Stimulated activated CD4-positive, alpha-beta T cell treated with anti-CD3 and anti-CD28 coated beads, Interleukin-4, amount 100 ng/mL, for 48 hours (primary cell): ENCODE data around the gene TMEM222.

Experiments used
- DNase-seq, 2 donors: peaks; one replicate each; pipeline ENCODE4 v3.0.0-alpha.2; 2020; ENCODE audit warnings: low read depth in 2 of 2

Gene TMEM222

DNA sequence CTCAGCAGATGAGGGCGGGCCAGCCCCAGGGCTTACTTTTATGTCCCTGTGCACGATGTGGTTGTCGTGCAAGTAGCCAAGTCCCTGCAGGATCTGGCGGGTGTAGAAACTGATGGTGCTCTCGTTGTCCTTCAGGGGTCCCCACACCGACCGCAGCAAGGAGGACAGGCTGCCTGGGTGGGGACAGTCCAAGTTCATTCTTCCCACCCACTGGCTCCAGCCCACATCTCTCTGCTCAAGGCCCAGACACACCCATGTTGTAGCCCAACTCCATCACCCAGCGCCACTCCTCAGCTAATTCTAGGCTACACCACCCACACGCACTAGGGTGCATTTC is 37.8 kb downstream of the TMEM222 start:
- DNase-seq: no peak

DNA sequence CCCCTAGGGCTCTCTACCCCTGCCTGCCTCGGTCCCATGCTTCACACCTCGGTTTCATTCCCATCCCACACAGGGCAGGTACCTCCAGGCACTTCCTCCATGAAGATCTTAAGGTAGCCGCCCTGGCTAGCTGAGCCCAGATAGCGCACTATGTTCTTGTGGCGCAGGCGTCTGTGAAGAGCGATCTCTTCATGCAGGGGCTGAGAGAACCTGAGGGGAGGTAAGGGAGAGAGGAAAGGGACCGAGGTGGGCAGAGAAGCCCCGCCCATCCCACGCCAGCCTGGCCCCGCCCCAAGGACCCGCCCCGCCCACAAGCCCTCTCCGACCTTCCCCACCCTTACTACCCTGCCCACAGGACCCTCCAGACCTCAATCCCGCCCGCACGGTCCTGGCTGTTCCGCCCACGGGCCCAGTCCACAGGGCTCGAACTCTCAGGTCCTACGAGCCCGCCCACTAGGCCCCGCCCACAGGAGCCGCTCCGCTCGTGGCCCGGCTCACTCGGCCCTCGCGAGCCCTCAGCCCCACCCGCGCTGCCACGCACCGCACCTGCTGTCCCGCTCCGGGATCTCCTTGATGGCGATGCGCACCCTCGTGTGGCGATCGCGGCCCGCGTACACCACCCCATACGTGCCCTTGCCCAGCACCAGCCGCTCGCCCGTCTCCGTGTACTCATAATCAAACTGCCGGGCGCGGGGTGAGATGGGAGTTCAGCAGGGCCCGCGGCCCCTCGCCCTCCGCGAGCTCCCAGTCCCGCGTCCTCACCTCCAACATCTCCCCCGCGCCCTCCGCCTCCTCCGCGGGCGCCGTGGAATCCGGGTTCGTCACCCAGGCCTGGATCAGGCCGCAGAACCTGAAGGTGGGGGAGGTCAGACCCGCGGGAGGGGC is 38.4 kb downstream of the TMEM222 start:
- no peak for DNase-seq

DNA sequence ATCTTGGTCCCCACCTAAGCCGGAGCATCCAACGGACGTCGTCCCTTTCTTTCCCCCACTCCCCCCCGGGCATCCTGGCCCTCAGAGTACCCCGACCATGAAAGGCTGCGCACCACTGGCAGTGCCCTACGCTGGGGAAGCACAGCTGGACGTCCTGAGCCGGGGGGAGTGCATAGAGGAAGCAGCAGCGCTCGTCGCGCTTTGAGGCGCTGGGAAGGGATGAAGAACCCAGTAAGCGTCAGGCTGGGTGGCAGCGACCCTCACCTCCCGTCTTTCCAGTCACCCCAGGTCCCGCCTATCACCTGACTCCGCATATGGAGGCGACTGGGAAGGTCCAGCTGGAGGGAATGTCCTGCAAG is 39.1 kb downstream of the TMEM222 start:
- no peak for DNase-seq

DNA sequence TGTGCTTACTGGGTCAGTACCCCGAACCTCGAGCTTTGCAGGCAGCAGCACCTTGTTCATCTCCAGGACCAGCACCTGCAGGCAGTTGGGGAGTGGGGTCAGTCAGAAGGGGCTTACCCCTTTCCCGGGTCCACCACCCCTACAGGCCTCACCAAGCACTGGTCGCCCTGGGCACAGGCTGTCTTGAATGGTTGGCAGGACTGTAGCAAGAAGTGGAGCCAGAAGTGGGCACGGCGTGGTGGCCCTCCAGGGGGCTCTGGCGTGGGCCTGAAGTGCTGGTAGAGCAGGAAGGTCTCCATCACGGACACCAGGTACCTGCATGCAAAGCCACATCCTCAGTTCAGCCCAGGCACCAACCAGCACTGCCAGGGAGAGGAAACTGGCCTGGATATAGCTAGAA is 39.6 kb downstream of the TMEM222 start:
- no peak for DNase-seq

DNA sequence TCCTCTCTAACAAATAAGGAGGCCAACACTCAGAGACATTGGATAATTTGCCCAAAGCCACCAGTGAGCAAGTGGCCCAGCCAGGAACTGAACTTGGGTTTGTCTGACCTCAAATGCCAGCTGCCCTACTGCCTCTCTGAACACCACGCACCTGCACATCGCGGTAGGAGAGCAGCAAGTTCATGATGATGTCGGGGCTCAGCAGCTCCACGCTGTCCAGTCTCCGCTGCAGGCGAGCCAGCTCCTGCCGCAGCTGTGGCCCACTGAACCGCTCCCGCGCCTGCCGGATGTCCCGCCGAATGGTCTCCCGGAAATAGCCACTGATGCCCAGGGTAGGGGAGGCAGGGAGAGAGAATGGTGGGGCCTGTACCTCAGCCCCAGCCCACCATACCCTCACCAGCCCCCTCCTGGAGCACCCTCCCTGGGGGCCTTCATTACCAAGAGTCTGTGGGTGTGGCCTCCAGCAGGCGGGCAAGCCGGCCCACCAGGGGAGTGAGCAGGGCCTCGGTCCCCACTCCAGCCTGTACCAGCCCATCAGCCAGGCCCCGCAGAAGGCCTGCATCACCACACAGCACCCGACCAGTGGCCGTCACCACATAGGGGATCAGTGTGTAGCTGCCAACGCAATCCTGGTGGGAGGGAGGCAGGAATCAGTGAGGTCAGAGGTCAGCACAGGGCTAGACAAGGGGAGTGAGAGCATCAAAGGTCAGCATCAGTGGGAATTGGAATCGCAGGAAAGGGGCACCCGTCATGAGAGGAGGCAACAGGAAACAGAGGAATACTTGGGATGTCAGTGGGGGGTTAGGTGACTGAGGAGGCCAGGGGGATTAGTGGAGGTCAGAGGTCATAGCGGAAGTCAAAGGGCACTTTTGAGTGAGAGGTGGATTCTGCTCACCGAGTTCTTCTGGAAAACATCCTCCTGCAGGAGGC is 42.1 kb downstream of the TMEM222 start:
- no peak for DNase-seq

DNA sequence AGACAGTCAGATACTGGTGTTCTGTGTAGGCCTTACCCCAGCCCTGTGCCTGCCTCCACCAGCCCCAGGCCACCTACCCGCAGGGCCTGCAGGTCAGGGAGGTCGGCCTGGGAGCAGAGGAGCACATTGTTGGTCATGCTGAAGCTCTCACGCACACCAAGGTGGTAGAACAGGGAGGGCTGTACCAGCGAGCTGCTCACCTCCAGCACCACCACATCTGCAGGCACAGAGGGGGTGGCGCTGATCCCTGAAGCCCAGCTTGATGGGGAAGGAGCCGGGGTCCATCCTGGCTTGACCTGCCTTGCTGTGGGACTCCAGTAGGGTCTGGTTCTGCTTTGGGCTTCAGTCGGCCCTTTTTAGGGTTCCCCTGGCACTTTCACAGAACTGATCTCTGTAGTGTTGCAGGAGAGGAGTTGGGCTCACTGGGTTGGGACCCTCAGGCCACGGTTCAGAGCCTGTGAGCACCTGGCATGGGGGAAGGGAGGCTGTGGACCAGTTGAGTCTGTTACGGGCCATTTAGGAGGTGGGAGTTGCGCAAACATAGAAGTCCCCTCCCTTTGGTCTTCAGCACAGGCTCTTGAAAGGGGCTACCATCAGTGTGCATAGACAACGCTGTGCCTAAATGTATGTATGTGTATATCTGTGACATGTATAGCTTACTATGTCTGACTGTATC is 42.9 kb downstream of the TMEM222 start:
- DNase-seq: no peak

DNA sequence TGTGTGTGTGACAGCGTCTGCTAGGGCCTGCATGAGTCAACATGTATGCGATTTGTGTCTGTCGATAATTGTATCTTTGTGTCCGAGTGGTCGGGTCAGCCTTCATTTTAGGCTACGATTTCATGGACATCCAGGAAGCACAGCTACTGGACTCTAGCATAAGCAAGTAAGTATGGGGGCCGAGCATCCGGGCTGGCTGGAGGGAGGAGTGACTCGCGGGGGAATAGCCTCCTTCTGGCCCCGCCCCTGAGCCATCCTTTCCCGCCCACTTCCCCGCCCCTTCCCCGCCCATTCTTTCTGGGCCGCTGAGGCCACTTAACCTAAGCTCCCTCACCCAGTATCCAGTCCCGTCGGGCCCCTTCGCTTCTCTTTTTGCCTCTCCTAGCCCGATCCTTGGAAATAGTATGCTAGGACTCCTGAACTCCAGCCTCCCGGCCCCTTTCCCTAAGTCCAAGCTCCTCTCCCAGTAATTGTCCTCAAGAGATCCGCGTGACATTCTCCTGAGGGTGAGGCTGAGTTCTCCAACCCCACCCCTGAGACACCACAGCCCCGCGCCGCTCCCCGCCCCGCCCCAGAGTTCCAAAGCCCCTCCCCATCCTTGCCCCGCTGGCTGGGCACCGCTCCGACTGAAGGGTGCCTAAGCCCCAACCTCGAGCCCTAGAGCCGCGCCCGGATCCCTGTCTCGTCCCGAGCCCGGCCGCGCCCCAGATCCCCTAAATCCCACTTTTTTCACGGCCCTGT is 43.6 kb downstream of the TMEM222 start:
- DNase-seq: peak; percentile 72 to 84

DNA sequence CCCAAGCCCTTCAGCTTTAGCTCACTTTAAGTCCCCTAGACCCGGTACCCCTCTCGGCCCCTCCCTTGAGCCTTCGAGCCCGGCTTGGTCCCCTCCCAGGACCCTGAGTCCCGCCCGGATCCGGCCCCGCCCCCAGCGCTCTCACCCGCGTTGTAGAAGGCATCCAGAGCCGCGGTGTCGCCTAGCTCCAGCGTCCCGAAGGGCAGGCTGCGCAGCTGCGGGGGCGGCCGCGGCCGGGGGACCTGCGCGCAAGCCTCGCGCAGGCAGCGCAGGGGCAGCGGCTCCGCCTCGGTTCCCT is 44.1 kb downstream of the TMEM222 start:
- peak; percentile 81 to 83 for DNase-seq

DNA sequence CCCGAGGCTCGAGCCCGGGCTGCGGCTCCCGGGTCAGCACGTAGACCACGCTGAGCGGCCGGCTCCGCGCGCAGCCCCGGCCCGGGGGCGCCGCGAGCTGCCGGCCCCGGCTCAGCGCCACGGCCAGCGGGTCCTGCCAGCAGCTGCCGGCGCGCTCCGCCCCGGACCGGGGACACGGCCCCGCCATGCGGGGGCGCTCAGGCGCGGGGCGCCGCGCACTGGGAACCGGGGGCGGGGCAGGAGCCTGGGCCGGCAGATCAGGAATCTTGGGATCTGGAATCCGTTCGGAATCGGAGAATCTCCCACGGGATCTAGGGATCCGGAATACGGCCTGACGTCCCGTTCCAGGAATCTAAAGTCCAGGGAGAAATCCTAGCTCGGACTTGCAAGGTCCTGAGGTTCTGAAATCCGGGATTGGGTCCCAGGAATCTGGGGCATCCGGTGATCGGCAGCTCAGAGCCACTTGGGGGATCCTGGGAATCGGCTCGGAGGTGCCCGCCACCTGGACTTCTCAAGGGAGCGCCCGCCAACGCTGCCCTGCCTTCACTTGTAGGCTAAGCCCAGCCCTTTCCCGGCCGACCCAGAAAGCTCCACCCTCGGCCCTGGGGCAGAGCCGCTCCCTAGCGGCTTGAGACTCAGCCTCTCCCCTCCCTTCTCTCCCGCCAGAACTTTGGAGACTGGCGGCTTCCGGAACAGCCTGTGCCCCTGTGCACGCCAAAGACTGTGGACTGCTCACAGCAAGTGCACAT is 44.6 kb downstream of the TMEM222 start, which contains the start of gene MAP3K6:
Gene MAP3K6 (minus strand): TSS at position 551 of the 749 bp plus-strand sequence. CDS start 364 bp downstream, at position 187.
- peak in 1 of 2 donors; percentile 62 for DNase-seq

DNA sequence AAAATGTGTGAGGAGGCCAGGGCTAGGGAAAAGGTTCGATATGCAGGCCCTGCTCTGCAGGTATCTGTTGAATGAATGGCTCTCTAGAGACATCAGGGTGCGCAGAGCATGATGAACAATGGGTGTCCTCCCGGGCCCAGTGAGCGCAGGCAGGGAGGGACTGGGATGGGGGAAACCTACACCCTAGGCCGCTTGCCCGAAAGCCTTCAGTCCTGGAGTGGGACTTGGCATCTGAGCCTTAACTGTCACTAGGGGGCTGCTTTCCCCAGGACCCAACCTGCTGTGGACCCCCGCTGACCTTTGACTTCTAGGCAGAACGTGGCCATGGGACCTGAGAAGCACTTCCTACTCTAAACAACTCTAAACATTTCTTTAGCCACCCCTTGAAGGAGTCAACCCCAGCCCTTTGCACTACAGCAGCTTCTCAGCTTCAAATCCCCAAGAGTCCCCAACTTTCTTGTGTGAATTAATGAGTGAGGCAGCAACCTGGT is 45.2 kb downstream of the TMEM222 start:
- DNase-seq: no peak

DNA sequence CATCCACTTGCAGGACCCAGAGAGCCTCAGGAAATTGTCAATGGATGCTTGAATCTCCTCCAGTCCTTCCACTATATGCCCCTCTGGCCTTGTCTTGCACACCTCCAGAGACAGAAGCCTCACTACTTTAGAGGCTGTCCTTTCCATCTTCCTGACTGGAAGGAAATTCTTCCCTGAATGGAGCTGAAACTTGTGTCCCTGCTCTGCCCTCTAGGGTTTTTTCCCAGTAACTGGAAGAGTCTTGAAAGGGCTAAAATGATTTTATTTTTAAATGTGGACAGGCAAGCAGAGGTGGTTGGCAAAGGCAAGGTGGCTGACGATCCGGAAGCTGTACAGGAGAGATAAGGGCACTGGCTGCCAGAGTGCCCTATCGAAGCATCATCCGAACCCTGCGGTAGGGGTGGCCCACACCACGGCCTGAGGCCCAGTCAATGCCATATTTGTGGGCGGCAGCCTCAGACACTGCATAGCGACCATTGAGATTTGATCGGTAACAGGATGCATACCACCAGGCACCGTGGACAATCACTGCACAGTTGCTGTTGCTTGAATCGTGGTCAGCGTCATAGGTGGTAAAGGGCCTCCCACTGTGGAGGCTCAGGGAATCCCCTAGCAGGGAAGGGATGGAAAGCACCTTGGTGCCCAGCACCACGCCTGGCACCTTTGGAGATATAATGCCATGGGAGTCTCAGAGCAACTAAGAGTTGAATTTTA is 47.1 kb downstream of the TMEM222 start:
- DNase-seq: no peak

DNA sequence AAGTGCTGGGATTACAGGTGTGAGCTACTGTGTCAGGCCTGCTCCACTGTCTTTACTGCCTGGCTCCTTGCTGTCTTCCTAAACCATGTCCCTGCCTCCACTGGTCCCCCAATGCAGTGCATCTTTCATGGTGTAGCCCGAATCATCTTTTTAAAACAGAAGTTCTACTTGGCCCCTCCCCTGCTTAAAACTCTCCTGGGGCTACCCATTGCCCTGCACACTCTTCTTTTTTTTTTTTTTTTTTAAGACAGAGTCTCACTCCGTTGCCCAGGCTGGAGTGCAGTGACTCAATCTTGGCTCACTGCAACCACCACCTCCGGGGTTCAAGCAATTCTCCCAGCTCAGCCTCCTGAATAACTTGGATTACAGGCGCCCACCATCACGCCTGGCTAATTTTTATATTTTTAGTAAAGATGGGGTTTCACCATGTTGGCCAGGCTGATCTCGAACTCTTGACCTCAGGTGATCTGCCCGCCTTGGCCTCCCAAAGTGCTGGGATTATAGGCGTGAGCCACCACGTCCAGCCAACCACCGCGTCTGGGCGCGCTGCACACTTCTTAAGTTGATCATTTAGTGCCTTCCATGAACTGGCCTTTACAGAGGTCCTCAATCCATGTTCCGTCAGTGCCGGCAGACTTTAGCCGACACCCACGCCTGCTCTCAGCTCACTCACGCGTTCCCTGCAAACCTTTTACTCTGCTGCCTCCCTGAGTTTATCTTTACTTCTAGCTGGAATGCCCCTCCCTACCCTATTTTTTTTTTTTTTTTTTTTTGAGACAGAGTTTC is 50.3 kb downstream of the TMEM222 start:
- DNase-seq: no peak

DNA sequence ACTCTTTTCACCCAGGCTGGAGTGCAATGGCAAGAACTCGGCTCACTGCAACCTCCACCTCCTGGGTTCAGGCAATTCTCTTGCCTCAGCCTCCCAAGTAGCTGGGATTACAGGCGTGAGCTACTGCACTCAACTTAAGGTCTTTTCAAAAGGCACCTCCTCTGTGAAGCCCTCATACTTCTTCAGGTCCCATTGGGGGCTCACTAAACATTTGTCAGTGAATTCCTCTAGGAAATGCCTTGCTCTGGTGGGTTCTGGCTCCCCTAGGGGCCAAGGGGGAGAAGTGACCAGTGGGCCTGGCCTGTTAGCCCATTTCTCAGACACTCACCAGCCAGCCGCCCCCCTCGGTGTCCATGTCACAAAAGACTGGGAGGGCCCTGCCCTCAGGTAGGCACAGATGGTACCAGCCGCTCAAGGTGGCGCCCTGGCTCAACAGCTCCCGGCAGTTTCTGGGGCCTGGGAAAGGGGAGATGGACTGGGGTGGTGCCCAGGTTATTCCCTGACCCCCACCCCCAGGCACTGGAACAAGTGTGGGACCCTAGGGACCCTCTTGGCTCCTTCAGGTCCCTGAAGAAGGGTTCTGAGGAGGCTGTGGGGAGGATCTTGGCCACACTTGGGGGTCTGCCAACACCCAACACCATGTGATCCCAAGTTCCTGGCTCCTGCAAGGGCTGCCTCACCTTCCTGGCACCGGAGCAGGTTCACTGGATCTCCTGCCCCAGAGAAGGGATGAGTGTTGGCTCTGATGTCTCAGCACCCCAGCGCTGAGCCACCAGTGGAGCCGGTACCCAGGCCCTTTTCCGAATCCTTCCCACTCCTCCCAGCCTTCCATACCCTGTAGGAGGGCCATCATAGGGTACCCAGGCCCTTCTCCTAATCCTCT is 51.1 kb downstream of the TMEM222 start:
- no peak for DNase-seq

DNA sequence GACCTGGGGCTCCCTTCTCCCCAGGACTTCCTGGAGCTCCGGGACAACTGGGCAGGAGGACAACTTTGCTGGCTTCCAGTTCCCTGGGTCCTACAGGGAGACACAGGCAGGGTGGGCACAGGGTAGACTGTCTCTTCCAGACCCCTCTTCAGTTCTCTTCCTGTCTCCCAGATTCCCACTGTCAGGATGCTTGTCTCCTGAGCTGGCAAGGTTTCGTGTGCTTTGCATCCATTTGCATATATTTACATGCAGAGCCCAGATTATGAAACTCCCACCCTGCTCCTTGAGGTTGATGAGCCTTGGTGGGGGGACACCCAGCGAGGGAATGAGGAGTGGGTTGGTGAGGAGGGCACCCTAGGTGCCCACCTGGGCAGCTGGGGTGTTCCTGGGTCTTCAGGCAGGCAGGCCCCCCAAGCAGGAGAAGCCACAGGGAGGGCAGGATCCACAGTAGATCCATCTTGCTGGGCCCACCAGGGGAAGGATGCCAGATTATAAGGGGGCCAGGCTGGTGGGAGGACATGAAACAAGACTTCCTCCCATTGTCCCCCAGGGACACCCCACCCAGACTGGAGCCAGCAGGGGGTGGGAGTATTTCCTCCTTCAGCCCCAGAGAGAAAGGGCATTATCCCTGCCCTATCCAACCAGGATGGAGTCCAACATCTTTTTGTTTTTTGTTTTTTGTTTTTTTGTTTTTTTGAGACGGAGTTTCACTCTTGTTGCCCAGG is 52.6 kb downstream of the TMEM222 start, which contains the start of gene FCN3:
Gene FCN3 (minus strand): TSS at position 463 of the 725 bp plus-strand sequence. CDS start 6 bp downstream, at position 457.
- DNase-seq: no peak

DNA sequence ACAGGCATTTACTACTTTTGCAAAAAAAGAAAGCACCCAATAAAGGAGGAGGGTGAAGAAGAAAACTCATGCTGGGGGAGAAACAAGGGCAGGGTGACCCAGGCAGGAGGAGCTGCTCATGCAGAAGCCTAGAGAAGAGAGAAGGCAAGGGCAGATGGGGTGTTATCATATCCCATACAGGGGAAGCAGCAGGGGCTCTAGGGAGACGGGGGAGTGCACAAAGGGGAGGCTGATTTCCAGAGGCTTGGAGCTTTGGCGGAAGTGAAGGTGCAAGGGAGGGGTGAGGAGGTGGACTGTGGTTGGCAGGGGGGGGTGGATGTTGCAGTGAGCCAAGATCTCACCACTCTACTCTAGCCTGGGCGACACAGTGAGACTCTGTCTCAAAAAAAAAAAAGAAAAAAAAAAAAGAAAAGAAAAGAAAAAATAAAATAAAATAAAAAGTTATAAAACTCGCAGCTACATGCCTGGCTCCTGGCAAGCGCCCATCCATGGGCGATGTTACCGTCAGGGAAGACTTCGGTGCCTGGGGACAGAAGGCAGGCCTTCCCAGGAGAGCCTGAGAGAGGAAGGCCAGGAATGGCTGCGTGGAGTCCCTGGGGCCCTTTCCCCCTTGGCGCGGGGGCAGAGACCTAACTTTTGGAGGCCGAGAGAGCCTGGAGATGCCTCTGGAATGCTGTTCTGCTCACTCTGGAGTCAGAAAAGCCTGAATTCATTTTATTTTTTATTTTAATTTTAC is 56.0 kb downstream of the TMEM222 start:
- no peak for DNase-seq

DNA sequence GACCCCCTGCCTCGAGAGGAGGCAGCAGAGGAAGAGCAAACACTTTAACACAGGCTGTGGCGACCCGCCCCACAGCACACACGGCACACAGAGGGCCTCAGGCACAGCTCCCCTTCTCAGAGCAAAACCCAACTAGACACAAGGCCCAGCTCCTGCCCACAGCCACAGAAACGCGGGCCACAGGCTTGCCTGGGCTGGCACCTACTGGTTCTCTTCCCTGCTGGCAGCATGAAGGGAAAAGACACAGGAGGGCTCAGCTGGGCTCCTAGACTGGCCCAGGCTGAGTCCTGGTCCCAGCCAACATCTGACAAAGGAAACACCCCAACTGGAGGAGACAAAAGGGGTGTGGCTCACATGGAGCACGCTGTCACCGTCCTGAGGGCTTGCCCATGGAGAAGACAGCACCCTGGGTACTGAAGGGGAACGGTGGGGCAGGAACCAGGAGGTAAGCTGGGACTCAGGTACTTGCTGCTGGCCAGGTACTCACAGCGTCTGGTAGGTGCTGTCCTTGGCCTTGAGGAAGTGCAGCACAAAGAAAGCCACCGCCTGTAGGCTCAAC is 57.7 kb downstream of the TMEM222 start:
- no peak for DNase-seq
